Measurements from ENCODE around the gene UBALD1. TPM values are rescaled to one million over a fixed set of nuclear protein-coding genes. Genes with fewer than 3 reads are reported as not detected.

UBALD1 gene
- total and polyA plus RNA-seq, 9 of the 15 experiments (the other 6 are each of a cell fraction or from before 2014, with no cell fraction given), result 1.3 to 38.0 (median 6.2) TPM; not detected in 2

- no peak for TF ChIP-seq ZNF668 (CRISPR knock-in tag; IDR thresholded peaks at IDR 0.05)
- peak; percentile 7 for TF ChIP-seq ZFX (CRISPR knock-in tag; IDR thresholded peaks at IDR 0.05)
- TF ChIP-seq ZBTB33 (CRISPR knock-in tag; IDR thresholded peaks at IDR 0.05), result 0 out of 2 replicates have a peak, but pooled peaks have one; percentile 45
- BruUV-seq (replicated peaks), result no TSS peak
- FAIRE-seq (no peak), ATAC-seq (no peak), DNase-seq (ENCODE audit: extremely low read depth in 1 of 4, low spot score in 3 of 4) (no peak)
- Histone ChIP-seq H3K9ac (ENCODE audit: insufficient read depth in 1 of 2, low read depth in 2 of 2, low read length in 2 of 2) (peak overlapping the region; percentile 68 to 98; a peak in 3 of 4 replicates), H3K4me2 (ENCODE audit: insufficient read depth, low read length) (peak overlapping the region; percentile 81; the same call in 1 of the 2 replicates), H3K9me3 (replicated peaks; ENCODE audit: control insufficient read depth, insufficient read depth, low read depth, low read length) (no peaks in the 10 kb centered on the region), H3K4me3 (no peak overlapping the region), H4K20me1 (replicated peaks; ENCODE audit: control insufficient read depth, insufficient read depth, low read length) (peaks cover under 1% of the 10 kb centered on the region; the same call in 1 of the 2 replicates), H3K9me1 (ENCODE audit: control insufficient read depth, insufficient read depth, low read length) (no peaks in the 10 kb centered on the region), H3K79me2 (ENCODE audit: control insufficient read depth, insufficient read depth, low read length) (peaks cover 18% of the 10 kb centered on the region), H3K4me1 (replicated peaks in 1 of 2; ENCODE audit: control insufficient read depth in 2 of 2, insufficient read depth in 2 of 2, low read length in 2 of 2) (peaks cover 24 to 49% of the 10 kb centered on the region in 2 experiments), H3K36me3 (ENCODE audit: control insufficient read depth, insufficient read depth, low read length) (no peaks in the 10 kb centered on the region), H3K27ac (ENCODE audit: extremely low read depth, low read depth, low read length) (peak overlapping the region; percentile 99; the same call in 2 of the 3 replicates), H2AFZ (ENCODE audit: low read depth, low read length) (0 out of 2 replicates have a peak overlapping the region, but pooled peaks have one; percentile 78), H3K27me3 (ENCODE audit: control insufficient read depth in 2 of 2, insufficient read depth in 2 of 2, low read length in 2 of 2) (no peaks in the 10 kb centered on the region)
- 72% methylated on average over 6 of the region's 8 CpGs for WGBS (ENCODE audit: insufficient coverage, low coverage, missing lambda C conversion rate)
- POLR2A ChIA-PET, result interaction anchor here (0.6 to 1.5 kb wide), 5 partner anchors 8 to 155 kb away, joined by 3 to 5 read pairs (median 4); no protein-coding TSS in a partner anchor
- in situ Hi-C loops (cut with MboI) (no loop called here), intact Hi-C loops (cut with micrococcal nuclease) (no loop called here)
- CTCF ChIA-PET (ENCODE audit: low intra/inter-chr PET ratio), result no interaction called here
These were observed 4.1 kb upstream of the UBALD1 start for GRCh38 chr16:4618645-4619418.
